Fibroblast of peridontal ligament (primary cell): Measurements from ENCODE around the gene FER1L5.
A peak's percentile ranks its signal among the peaks of the same experiment; 100 is the strongest.

ENCODE experiments used
- DNase-seq: peaks from one replicate; pipeline ENCODE4 v3.0.0-alpha.2; 2010; ENCODE audit errors: extremely low read depth

FER1L5 gene

GRCh38 chr2:96739633-96740428 lies 97.3 kb downstream of the FER1L5 start, which contains the start of gene LMAN2L:
LMAN2L (minus strand) TSS chr2:96740064; CDS start chr2:96740040, 24 bp downstream.
- DNase-seq = peak; percentile 95

GRCh38 chr2:96747061-96747617 lies 104.6 kb downstream of the FER1L5 start:
- peak; percentile 56 for DNase-seq

GRCh38 chr2:96751800-96752199 lies 109.2 kb downstream of the FER1L5 start:
- no peak for DNase-seq

- DNase-seq = no peak
These were observed 111.2 kb downstream of the FER1L5 start for GRCh38 chr2:96753661-96754282.

GRCh38 chr2:96754317-96754716 lies 111.8 kb downstream of the FER1L5 start:
- no peak for DNase-seq
